ENCODE results near the gene STK31. TPM values are rescaled to one million over a fixed set of nuclear protein-coding genes. Genes with fewer than 3 reads are reported as not detected.

The STK31 gene
- total and polyA plus RNA-seq, 2 donors (not counting 1 experiment from before 2014, with no cell fraction given): 0.13 to 1.8 TPM

DNA sequence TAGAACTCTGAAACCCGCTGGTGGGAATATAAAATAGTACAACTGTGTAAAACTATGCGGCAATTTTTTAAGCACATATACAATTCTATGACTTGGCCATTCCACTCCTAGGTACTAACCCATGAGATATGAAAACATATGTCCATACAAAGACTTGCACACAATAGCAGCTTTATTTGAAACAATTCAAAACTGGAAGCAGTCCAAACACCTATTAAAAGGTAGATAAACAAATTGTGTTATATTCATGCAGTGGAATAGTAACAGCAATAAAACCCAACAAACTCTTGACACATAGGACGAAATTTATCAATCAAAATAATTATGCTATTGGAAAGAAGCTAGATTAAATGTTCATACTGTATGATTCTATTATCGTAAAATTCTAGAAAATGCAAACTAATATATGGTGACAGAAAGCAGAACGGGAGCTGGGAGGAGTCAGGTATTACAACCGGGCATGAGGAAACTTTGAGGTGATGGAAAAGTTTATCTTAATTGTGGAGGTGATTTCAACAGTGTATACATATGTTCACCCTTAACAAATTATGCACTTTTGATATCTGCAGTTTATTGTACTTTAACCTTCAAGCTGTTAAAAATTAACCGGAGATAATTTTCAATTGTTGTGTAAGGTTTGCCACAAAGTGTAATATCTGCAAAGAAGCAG lies 803 bp upstream of the STK31 start:
- intact Hi-C loops (cut with micrococcal nuclease): no loop called here

More for the DNA sequence above, 803 bp upstream of the STK31 start:
- no peak overlapping the region for H3K9ac ChIP-seq (ENCODE audit: low read length)
- no peaks in the 10 kb centered on the region for H3K4me1 ChIP-seq (ENCODE audit: control insufficient read depth in 2 of 2, insufficient read depth in 2 of 2, low read length in 2 of 2)
- peaks cover 0 to 4% of the 10 kb centered on the region in 2 experiments for H3K36me3 ChIP-seq (replicated peaks in 1 of 2; ENCODE audit: control extremely low read depth in 1 of 2, control insufficient read depth in 1 of 2, extremely low read depth in 1 of 2, insufficient read depth in 2 of 2, low read length in 1 of 2)
- ChIA-PET POLR2A (no interaction called here), CTCF (interaction anchor here (0.6 to 4.4 kb wide), 17 partner anchors 12 to 447 kb away, joined by 3 to 34 read pairs (median 4); no protein-coding TSS in a partner anchor)
- no peak overlapping the region for H3K27ac Mint-ChIP-seq
- no peaks in the 10 kb centered on the region for H3K79me2 ChIP-seq (ENCODE audit: control insufficient read depth, insufficient read depth, low read length)
- no peaks in the 10 kb centered on the region for H3K27me3 Mint-ChIP-seq
- ATAC-seq (ENCODE audit: low read depth) (no peak), DNase-seq (no peak)
- H4K20me1 ChIP-seq (ENCODE audit: control insufficient read depth, insufficient read depth, low read length, poor library complexity, severe bottlenecking): no peaks in the 10 kb centered on the region
- WGBS (ENCODE audit: insufficient coverage): no CpG with 5 or more reads among the region's 7 CpGs
- no peak overlapping the region for H3K27ac ChIP-seq (ENCODE audit: low read length in 2 of 2)
- H3K4me3 Mint-ChIP-seq: no peak overlapping the region
- no peak for TF ChIP-seq EZH2 (IDR thresholded peaks at IDR 0.05; ENCODE audit: borderline replicate concordance, insufficient read depth, low read depth, low read length, poor library complexity, severe bottlenecking)
- TF ChIP-seq, protein P1, sequence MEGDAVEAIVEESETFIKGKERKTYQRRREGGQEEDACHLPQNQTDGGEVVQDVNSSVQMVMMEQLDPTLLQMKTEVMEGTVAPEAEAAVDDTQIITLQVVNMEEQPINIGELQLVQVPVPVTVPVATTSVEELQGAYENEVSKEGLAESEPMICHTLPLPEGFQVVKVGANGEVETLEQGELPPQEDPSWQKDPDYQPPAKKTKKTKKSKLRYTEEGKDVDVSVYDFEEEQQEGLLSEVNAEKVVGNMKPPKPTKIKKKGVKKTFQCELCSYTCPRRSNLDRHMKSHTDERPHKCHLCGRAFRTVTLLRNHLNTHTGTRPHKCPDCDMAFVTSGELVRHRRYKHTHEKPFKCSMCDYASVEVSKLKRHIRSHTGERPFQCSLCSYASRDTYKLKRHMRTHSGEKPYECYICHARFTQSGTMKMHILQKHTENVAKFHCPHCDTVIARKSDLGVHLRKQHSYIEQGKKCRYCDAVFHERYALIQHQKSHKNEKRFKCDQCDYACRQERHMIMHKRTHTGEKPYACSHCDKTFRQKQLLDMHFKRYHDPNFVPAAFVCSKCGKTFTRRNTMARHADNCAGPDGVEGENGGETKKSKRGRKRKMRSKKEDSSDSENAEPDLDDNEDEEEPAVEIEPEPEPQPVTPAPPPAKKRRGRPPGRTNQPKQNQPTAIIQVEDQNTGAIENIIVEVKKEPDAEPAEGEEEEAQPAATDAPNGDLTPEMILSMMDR (IDR thresholded peaks at IDR 0.05): no peak
- no peak overlapping the region for H3K4me3 ChIP-seq (ENCODE audit: control extremely low read depth in 1 of 5, extremely low read depth in 1 of 5, insufficient read depth in 1 of 5, low read depth in 2 of 5, low read length in 4 of 5)
- H3K9me3 Mint-ChIP-seq (ENCODE audit: insufficient read depth): peaks cover 12% of the 10 kb centered on the region
- no peak overlapping the region for H3K4me2 ChIP-seq (replicated peaks; ENCODE audit: low read depth, low read length, poor library complexity, severe bottlenecking)
- H2AFZ ChIP-seq (ENCODE audit: insufficient read depth, low read depth, low read length, poor library complexity, severe bottlenecking): no peak overlapping the region
- H3K4me1 Mint-ChIP-seq: no peaks in the 10 kb centered on the region
- H3K27me3 ChIP-seq (replicated peaks in 1 of 4; ENCODE audit: control extremely low read depth in 1 of 4, control insufficient read depth in 3 of 4, insufficient read depth in 4 of 4, low read length in 3 of 4): no peaks in the 10 kb centered on the region
- peaks cover 2 to 9% (median 3%) of the 10 kb centered on the region in 3 donors for H3K9me3 ChIP-seq (ENCODE audit: control extremely low read depth in 1 of 3, control insufficient read depth in 2 of 3, insufficient read depth in 1 of 3, low read length in 2 of 3)
